ENCODE measurements around the gene RSPO1. TPM values are rescaled to one million over a fixed set of nuclear protein-coding genes. Genes with fewer than 3 reads are reported as not detected.

The RSPO1 gene
- total RNA-seq, 1 donor from 2014 or later, result 1.4 TPM

DNA sequence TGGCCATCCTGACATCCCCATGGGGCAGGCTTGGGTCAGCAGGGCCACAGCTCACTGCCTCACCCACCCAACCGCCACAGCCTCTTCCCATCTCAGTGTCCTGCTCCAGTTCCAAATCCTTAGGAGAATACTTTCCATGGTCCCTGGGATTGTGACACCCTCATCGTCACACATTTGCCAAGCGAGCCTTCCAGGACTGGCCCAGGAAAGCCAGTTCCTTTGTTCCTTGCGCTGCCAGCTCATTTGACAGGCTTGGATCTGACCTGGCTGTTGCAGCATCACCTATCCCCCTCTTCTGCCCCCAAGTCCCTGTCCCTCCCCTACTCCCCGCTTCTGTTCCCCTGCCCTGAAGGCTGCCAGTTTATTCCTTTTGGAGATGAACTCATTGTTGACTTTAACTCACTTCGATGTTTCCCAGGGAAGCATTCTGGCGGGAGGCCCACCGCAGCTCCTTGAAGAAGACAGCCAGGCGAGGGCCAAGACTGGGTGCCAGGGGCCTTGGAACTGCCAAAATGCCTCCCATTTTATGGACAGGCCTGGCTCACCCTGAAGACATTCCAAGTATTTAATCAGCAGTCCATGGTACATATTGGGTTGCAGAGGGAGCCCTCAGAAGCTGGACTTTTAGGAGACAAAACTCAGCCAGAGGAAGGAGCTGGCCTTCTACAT is 28.8 kb downstream of the RSPO1 start:
- TF ChIP-seq, protein P1, sequence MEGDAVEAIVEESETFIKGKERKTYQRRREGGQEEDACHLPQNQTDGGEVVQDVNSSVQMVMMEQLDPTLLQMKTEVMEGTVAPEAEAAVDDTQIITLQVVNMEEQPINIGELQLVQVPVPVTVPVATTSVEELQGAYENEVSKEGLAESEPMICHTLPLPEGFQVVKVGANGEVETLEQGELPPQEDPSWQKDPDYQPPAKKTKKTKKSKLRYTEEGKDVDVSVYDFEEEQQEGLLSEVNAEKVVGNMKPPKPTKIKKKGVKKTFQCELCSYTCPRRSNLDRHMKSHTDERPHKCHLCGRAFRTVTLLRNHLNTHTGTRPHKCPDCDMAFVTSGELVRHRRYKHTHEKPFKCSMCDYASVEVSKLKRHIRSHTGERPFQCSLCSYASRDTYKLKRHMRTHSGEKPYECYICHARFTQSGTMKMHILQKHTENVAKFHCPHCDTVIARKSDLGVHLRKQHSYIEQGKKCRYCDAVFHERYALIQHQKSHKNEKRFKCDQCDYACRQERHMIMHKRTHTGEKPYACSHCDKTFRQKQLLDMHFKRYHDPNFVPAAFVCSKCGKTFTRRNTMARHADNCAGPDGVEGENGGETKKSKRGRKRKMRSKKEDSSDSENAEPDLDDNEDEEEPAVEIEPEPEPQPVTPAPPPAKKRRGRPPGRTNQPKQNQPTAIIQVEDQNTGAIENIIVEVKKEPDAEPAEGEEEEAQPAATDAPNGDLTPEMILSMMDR (conservative IDR thresholded peaks at IDR 0.05), result no peak
- H3K4me3 Mint-ChIP-seq, result no peak overlapping the region
- no peaks in the 10 kb centered on the region for H3K36me3 Mint-ChIP-seq
- no peak overlapping the region for H3K27ac Mint-ChIP-seq
- no peak for DNase-seq (ENCODE audit: extremely low spot score, unreplicated experiment)
- H3K27me3 Mint-ChIP-seq, result peaks cover 25% of the 10 kb centered on the region
- no peaks in the 10 kb centered on the region for H3K9me3 Mint-ChIP-seq
- H3K4me1 Mint-ChIP-seq (ENCODE audit: unreplicated experiment), result peaks cover 10% of the 10 kb centered on the region

DNA sequence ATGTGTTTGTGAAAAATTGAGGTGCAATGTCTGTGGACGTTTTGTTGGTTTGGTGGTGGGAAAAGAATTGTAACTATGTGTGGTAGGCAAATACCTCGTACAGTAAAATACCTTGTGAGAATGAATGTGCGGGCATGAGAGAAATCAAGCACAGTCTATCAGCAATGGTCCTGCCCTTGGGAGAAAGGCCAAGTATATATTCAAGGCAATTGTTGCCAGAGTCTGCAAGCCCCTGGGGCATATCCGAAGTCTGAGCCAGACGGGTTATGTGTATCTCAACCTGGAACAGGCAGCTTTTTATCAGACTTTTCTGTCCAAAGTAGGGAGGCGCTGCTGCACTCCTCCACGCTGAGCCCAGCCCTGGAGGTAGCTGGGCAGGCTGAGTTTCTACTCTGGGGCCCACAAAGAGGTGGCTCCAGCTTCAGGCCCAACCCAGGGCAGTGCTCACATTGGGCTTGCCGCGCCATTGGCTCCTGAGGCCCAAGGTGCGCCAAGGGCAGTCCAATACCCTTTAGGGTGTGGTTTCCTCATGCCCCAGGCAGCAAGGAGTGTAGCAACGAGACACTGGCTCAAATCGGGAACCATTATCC is 29.5 kb downstream of the RSPO1 start:
- Mint-ChIP-seq H3K9me3 (no peaks in the 10 kb centered on the region), H3K36me3 (no peaks in the 10 kb centered on the region), H3K4me1 (ENCODE audit: unreplicated experiment) (peaks cover 10% of the 10 kb centered on the region), H3K27ac (no peak overlapping the region), H3K4me3 (no peak overlapping the region), H3K27me3 (peaks cover 27% of the 10 kb centered on the region)
- no peak for DNase-seq (ENCODE audit: extremely low spot score, unreplicated experiment)
- TF ChIP-seq, protein P1 (conservative IDR thresholded peaks at IDR 0.05), result no peak

DNA sequence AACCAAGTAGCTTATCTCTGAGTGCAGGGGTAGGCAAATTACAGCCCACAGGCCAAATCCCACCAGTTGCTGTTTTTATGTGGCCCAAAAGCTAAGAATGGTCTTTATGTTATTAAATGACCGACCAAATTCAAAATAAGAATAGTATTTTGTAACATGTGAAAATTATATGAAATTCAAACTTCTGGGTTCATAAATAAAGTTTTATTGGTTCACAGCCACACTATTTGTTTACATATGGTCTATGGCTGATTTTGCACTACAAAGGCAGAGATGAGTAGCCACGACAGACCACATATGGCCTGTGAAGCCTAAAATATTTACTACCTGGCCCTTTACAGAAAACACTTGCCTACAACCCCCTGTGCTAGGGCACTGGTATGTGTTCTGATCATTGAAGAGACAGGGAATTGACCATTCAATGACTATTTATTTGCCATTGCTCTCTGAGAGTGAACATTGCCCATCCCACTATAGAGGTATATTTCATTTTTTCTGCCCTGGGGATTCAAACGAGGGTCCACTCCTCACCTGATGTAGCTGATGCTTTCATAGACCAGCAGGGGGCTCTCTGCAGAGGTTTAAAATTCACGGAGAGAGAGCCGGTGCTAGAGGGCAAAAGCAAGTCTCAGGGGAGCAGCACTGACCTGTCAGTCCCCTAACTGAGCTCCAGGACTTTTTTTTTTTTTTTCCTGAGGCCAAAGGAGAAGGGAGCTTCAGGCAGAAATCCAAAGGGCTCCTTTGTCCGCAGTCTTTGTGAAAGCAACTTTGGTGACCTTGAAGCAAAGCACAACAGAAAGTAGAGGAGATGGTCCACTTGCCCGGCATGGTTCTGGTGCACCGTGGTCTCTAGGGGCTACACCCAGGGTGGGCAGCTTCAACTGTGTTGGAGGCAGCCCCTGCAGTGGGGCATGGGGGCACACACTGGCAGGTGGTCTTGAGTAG is 31.7 kb downstream of the RSPO1 start:
- TF ChIP-seq, protein P1 (conservative IDR thresholded peaks at IDR 0.05), result peak; percentile 83
- H3K4me1 Mint-ChIP-seq (ENCODE audit: unreplicated experiment), result peaks cover 10% of the 10 kb centered on the region
- DNase-seq (ENCODE audit: extremely low spot score, unreplicated experiment), result no peak
- H3K4me3 Mint-ChIP-seq, result no peak overlapping the region
- no peaks in the 10 kb centered on the region for H3K9me3 Mint-ChIP-seq
- H3K36me3 Mint-ChIP-seq, result no peaks in the 10 kb centered on the region
- H3K27ac Mint-ChIP-seq, result no peak overlapping the region
- H3K27me3 Mint-ChIP-seq, result peaks cover 32% of the 10 kb centered on the region

DNA sequence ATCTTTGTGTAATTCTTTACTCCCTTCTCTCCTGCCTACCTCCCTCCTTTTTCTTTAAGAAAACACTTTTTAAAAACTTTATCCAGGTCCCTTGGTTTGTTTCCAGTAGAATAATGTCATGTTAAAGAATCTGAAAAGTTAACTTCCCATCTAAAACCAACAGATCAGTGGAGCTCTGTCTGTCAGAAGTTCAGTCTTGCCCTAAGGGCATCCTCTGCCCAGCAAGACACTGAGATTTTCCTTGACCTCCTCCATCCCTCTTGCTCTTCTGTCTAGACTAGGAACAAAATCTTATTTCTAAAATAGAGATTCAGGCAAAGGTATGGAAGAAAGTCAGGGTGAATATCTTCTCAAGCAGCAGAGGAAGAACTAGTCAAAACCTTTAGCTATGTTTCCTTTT is 33.3 kb downstream of the RSPO1 start:
- H3K27ac Mint-ChIP-seq, result peak overlapping the region; percentile 20
- DNase-seq (ENCODE audit: extremely low spot score, unreplicated experiment), result no peak

DNA sequence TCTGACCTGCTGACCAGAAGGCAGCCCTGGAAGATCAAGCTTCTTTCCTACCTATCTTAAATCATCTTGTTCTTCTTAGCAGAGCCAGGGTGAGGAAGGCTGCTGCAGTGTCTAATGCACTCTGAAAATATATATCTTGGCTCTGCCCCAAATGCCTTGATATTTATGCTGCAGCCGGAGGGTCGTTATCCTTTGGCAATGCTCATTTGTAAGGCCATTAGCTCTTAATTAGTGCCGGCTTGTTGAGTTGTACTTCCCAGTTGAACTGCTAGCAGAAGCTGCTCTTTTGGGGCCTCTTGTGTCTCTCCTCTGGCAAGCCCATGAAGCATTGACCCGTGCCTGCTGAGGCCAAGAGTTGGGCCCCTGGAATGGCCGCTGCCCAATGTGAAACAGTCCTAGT is 34.8 kb downstream of the RSPO1 start:
- H3K36me3 Mint-ChIP-seq, result no peaks in the 10 kb centered on the region
- no peak overlapping the region for H3K4me3 Mint-ChIP-seq
- H3K9me3 Mint-ChIP-seq, result no peaks in the 10 kb centered on the region
- TF ChIP-seq, protein P1 (conservative IDR thresholded peaks at IDR 0.05), result no peak
- peaks cover 25% of the 10 kb centered on the region for H3K4me1 Mint-ChIP-seq (ENCODE audit: unreplicated experiment)
- DNase-seq (ENCODE audit: extremely low spot score, unreplicated experiment), result no peak
- peaks cover 35% of the 10 kb centered on the region for H3K27me3 Mint-ChIP-seq
- no peak overlapping the region for H3K27ac Mint-ChIP-seq

More for the DNA sequence above, 33.3 kb downstream of the RSPO1 start:
- Mint-ChIP-seq H3K36me3 (no peaks in the 10 kb centered on the region), H3K9me3 (no peaks in the 10 kb centered on the region), H3K27me3 (peaks cover 37% of the 10 kb centered on the region), H3K4me1 (ENCODE audit: unreplicated experiment) (peaks cover 11% of the 10 kb centered on the region), H3K4me3 (no peak overlapping the region)
- TF ChIP-seq, protein P1 (conservative IDR thresholded peaks at IDR 0.05), result no peak
